ENCODE data around the gene SH3BP4. TPM values are rescaled to one million over a fixed set of nuclear protein-coding genes. Genes with fewer than 3 reads are reported as not detected.

Gene SH3BP4
- total and polyA plus RNA-seq, 2 of the 13 experiments (the other 11 are each of a cell fraction or from before 2014, with no cell fraction given): 34.6 to 99.1 TPM

- TF ChIP-seq POLR2G (IDR thresholded peaks at IDR 0.05; ENCODE audit: low read depth, low read length) (no peak), ZNF230 (CRISPR knock-in tag; IDR thresholded peaks at IDR 0.05) (0 out of 2 replicates have a peak, but pooled peaks have one; percentile 27), SRSF4 (IDR thresholded peaks at IDR 0.05; ENCODE audit: low read depth, low read length, poor library complexity, severe bottlenecking) (no peak), ISL2 (CRISPR knock-in tag; IDR thresholded peaks at IDR 0.05) (peak; percentile 76), ZNF816 (CRISPR knock-in tag; IDR thresholded peaks at IDR 0.05; ENCODE audit: borderline replicate concordance) (no peak), SIX4 (CRISPR knock-in tag; IDR thresholded peaks at IDR 0.05) (0 out of 2 replicates have a peak, but pooled peaks have one; percentile 36), ZNF3 (CRISPR knock-in tag; IDR thresholded peaks at IDR 0.05) (no peak), MIER3 (CRISPR knock-in tag; IDR thresholded peaks at IDR 0.05; ENCODE audit: borderline replicate concordance) (peak; percentile 56; the same call in 1 of the 2 replicates), LCORL (IDR thresholded peaks at IDR 0.05) (no peak), LCORL (CRISPR knock-in tag; IDR thresholded peaks at IDR 0.05) (peak; percentile 94), REPIN1 (CRISPR knock-in tag; IDR thresholded peaks at IDR 0.05; ENCODE audit: borderline replicate concordance, low read depth) (peak; percentile 55; the same call in 1 of the 2 replicates), AKAP8 (CRISPR knock-in tag; IDR thresholded peaks at IDR 0.05) (no peak), ZNF512B (CRISPR knock-in tag; IDR thresholded peaks at IDR 0.05; ENCODE audit: borderline replicate concordance) (peak; percentile 83; the same call in 1 of the 2 replicates), SRY (CRISPR knock-in tag; IDR thresholded peaks at IDR 0.05) (no peak), NR2F6 (IDR thresholded peaks at IDR 0.05) (peak; percentile 92), NR2F6 (CRISPR knock-in tag; IDR thresholded peaks at IDR 0.05) (peak; percentile 95), ZNF343 (CRISPR knock-in tag; IDR thresholded peaks at IDR 0.05) (peak; percentile 82), HNF1A (IDR thresholded peaks at IDR 0.05; ENCODE audit: low read depth) (no peak), HNF1A (CRISPR knock-in tag; IDR thresholded peaks at IDR 0.05; ENCODE audit: borderline replicate concordance) (peak; percentile 71; the same call in 1 of the 2 replicates), ZBTB4 (CRISPR knock-in tag; IDR thresholded peaks at IDR 0.05; ENCODE audit: borderline replicate concordance) (peak; percentile 85), NFIC (IDR thresholded peaks at IDR 0.05; ENCODE audit: low read length) (0 out of 2 replicates have a peak, but pooled peaks have one; percentile 24)
Observed at GRCh38 chr2:234995332-234996068, 43.7 kb downstream of the SH3BP4 start (continued).

Measured in HepG2 (cell line).